Activated CD4-positive, alpha-beta T cell treated with anti-CD3 and anti-CD28 coated beads, Interleukin-2, amount 50 U/mL, for 48 hours (primary cell): ENCODE data around the gene MPO.

ENCODE experiments used
- DNase-seq, 2 experiments: peaks; one replicate each; pipeline ENCODE4 v3.0.0-alpha.2; 2020

The MPO gene

GRCh38 chr17:58280480-58281217, at the start of gene MPO:
Gene MPO, minus strand, starts transcription at chr17:58280935. Its CDS starts 177 bp downstream, at chr17:58280758.
- no peak for DNase-seq

- peak; percentile 64 to 69 for DNase-seq
These were observed 49.2 kb upstream of the MPO start for GRCh38 chr17:58329810-58330537.

GRCh38 chr17:58329035-58329809, 48.5 kb upstream of the MPO start:
- peak; percentile 91 to 94 for DNase-seq

GRCh38 chr17:58328195-58329034, 47.7 kb upstream of the MPO start, which contains the start of gene TSPOAP1:
Gene TSPOAP1, minus strand, starts transcription at chr17:58328795. Its CDS starts 875 bp downstream, at chr17:58327920.
- DNase-seq, result peak; percentile 91 to 93

- peak; percentile 53 to 68 for DNase-seq
These were observed 46.8 kb upstream of the MPO start for GRCh38 chr17:58327363-58328194.

GRCh38 chr17:58326609-58327362, 46.1 kb upstream of the MPO start:
- no peak for DNase-seq

GRCh38 chr17:58325976-58326468, 45.3 kb upstream of the MPO start:
- DNase-seq, result no peak

- no peak for DNase-seq
These were observed 44.6 kb upstream of the MPO start for GRCh38 chr17:58325289-58325726.

GRCh38 chr17:58324409-58325288, 43.9 kb upstream of the MPO start:
- no peak for DNase-seq

GRCh38 chr17:58324056-58324408, 43.3 kb upstream of the MPO start:
- DNase-seq, result no peak

GRCh38 chr17:58323366-58324055, 42.8 kb upstream of the MPO start:
- DNase-seq, result no peak

- DNase-seq, result no peak
These were observed 41.9 kb upstream of the MPO start for GRCh38 chr17:58322581-58323185.

- no peak for DNase-seq
These were observed 41.1 kb upstream of the MPO start for GRCh38 chr17:58321571-58322525.

- no peak for DNase-seq
These were observed 40.0 kb upstream of the MPO start for GRCh38 chr17:58320570-58321323.

GRCh38 chr17:58320163-58320558, 39.4 kb upstream of the MPO start:
- no peak for DNase-seq
